LNCAP (cell line): ENCODE results near the gene CFAP119.

Experiments
- CTCF ChIP-seq: fragments of 450-650 bp; IDR thresholded peaks from 2 replicates; pipeline ENCODE4 v1.5.1; 2017; ENCODE audit warnings: mild to moderate bottlenecking

The CFAP119 gene

GRCh38 chr16:30736995-30737793 lies 24.7 kb downstream of the CFAP119 start:
- TF ChIP-seq CTCF: no peak

- no peak for TF ChIP-seq CTCF
Observed at GRCh38 chr16:30731411-30731810, 30.5 kb downstream of the CFAP119 start.

- no peak for TF ChIP-seq CTCF
Observed at GRCh38 chr16:30728899-30729672, 32.8 kb downstream of the CFAP119 start.

- TF ChIP-seq CTCF: no peak
Observed at GRCh38 chr16:30728321-30728720, 33.5 kb downstream of the CFAP119 start.

GRCh38 chr16:30725418-30725792 lies 36.5 kb downstream of the CFAP119 start:
- no peak for TF ChIP-seq CTCF

- no peak for TF ChIP-seq CTCF
Observed at GRCh38 chr16:30724641-30725417, 37.0 kb downstream of the CFAP119 start.

GRCh38 chr16:30723725-30724355 lies 38.0 kb downstream of the CFAP119 start:
- no peak for TF ChIP-seq CTCF
